HEK293 (cell line): Measurements from ENCODE around the gene ABCB11.
"Not testable (repeated sequence)": the region's sequence is repeated elsewhere in the genome, so short reads cannot be mapped to it uniquely, and the experiment has no call there.

Experiments
- CTCF ChIA-PET: fragments of 350-600 bp; formaldehyde crosslinking; extraction: SDS; loops from one replicate; lab custom pipeline; 2021; ENCODE audit warnings: antibody characterized with exemption; lab: Yijun Ruan, JAX
- POLR2A ChIA-PET: fragments of 300-600 bp; formaldehyde crosslinking; extraction: SDS; loops from one replicate; lab custom pipeline; 2020; ENCODE audit warnings: antibody characterized with exemption, inconsistent platforms; lab: Yijun Ruan, JAX
- H3K27ac ChIP-seq: fragments of 200-500 bp; sonication (Bioruptor generic); 2 replicates; pipeline ENCODE4 v1.5.1; 2014; ENCODE audit warnings: low read depth, low read length, control low read depth, inconsistent platforms; ENCODE audit errors: extremely low read depth
- H3K36me3 ChIP-seq, 2 experiments: fragments of 200-500 bp in 1 of 2; sonication (Bioruptor generic) in 1 of 2; 1 replicate in 1 of 2; 2 replicates in 1 of 2; pipeline ENCODE4 v1.5.1; 2014 to 2017; ENCODE audit warnings: inconsistent platforms in 2 of 2, low read length in 2 of 2; ENCODE audit not compliant: control insufficient read depth in 2 of 2, insufficient read depth in 1 of 2
- H3K4me1 ChIP-seq: fragments of 200-500 bp; sonication (Bioruptor generic); 2 replicates; pipeline ENCODE4 v1.5.1; 2014; ENCODE audit warnings: mild to moderate bottlenecking, low read length, inconsistent platforms; ENCODE audit not compliant: control insufficient read depth, insufficient read depth
- H3K4me3 ChIP-seq: 2 replicates; pipeline ENCODE4 v1.5.1; 2011; ENCODE audit warnings: low read depth, mild to moderate bottlenecking, control low read depth, low read length, moderate library complexity
- H3K9me3 ChIP-seq: fragments of 200-500 bp; sonication (Bioruptor generic); 2 replicates; pipeline ENCODE4 v1.5.1; 2014; ENCODE audit warnings: low read depth, low read length, inconsistent platforms; ENCODE audit not compliant: control insufficient read depth, insufficient read depth
- EGR2 ChIP-seq: fragments of 450-650 bp; formaldehyde crosslinking; IDR thresholded peaks from 2 replicates; pipeline ENCODE4 v1.5.1; 2016; ENCODE audit warnings: low read depth, missing biosample characterization, missing genetic modification characterization
- FEZF1 ChIP-seq: fragments of 450-650 bp; formaldehyde crosslinking; IDR thresholded peaks from 2 replicates; pipeline ENCODE4 v1.5.1; 2016; ENCODE audit warnings: missing biosample characterization, missing genetic modification characterization
- MYNN ChIP-seq: fragments of 450-650 bp; formaldehyde crosslinking; IDR thresholded peaks from 2 replicates; pipeline ENCODE4 v1.5.1; 2016; ENCODE audit warnings: missing biosample characterization, missing genetic modification characterization, borderline replicate concordance
- SCRT1 ChIP-seq: fragments of 450-650 bp; formaldehyde crosslinking; IDR thresholded peaks from 2 replicates; pipeline ENCODE4 v1.5.1; 2016; ENCODE audit warnings: missing biosample characterization, missing genetic modification characterization, borderline replicate concordance
- ZBTB1 ChIP-seq: fragments of 450-650 bp; formaldehyde crosslinking; IDR thresholded peaks from 2 replicates; pipeline ENCODE4 v1.5.1; 2016; ENCODE audit warnings: missing biosample characterization, missing genetic modification characterization
- ZBTB17 ChIP-seq: fragments of 450-650 bp; formaldehyde crosslinking; IDR thresholded peaks from 2 replicates; pipeline ENCODE4 v1.5.1; 2016; ENCODE audit warnings: missing biosample characterization, missing genetic modification characterization
- ZBTB20 ChIP-seq: fragments of 450-650 bp; formaldehyde crosslinking; IDR thresholded peaks from 2 replicates; pipeline ENCODE4 v1.5.1; 2016; ENCODE audit warnings: missing biosample characterization, missing genetic modification characterization
- ZFP41 ChIP-seq: fragments of 450-650 bp; formaldehyde crosslinking; IDR thresholded peaks from 2 replicates; pipeline ENCODE4 v1.5.1; 2016; ENCODE audit warnings: missing biosample characterization, missing genetic modification characterization, borderline replicate concordance
- ZIC2 ChIP-seq: fragments of 450-650 bp; formaldehyde crosslinking; IDR thresholded peaks from 2 replicates; pipeline ENCODE4 v1.5.1; 2016; ENCODE audit warnings: missing biosample characterization, missing genetic modification characterization
- ZNF114 ChIP-seq: fragments of 450-650 bp; formaldehyde crosslinking; IDR thresholded peaks from 2 replicates; pipeline ENCODE4 v1.5.0; 2017; ENCODE audit warnings: missing biosample characterization, missing genetic modification characterization
- ZNF155 ChIP-seq: fragments of 450-650 bp; formaldehyde crosslinking; IDR thresholded peaks from 2 replicates; pipeline ENCODE4 v1.5.1; 2016; ENCODE audit warnings: missing biosample characterization, missing genetic modification characterization
- ZNF23 ChIP-seq: fragments of 450-650 bp; formaldehyde crosslinking; IDR thresholded peaks from 2 replicates; pipeline ENCODE4 v1.5.1; 2016; ENCODE audit warnings: missing biosample characterization, missing genetic modification characterization, borderline replicate concordance
- ZNF311 ChIP-seq: fragments of 450-650 bp; formaldehyde crosslinking; IDR thresholded peaks from 2 replicates; pipeline ENCODE4 v1.5.1; 2017; ENCODE audit warnings: missing biosample characterization, missing genetic modification characterization, borderline replicate concordance
- ZNF423 ChIP-seq: fragments of 450-650 bp; formaldehyde crosslinking; IDR thresholded peaks from 2 replicates; pipeline ENCODE4 v1.5.1; 2016; ENCODE audit warnings: missing biosample characterization, missing genetic modification characterization
- ZNF629 ChIP-seq: fragments of 450-650 bp; formaldehyde crosslinking; IDR thresholded peaks from 2 replicates; pipeline ENCODE4 v1.5.1; 2017; ENCODE audit warnings: missing biosample characterization, missing genetic modification characterization
- ZNF830 ChIP-seq: fragments of 450-650 bp; IDR thresholded peaks from 2 replicates; pipeline ENCODE4 v1.5.0; 2018; ENCODE audit warnings: missing biosample characterization, missing genetic modification characterization, low read depth, mild to moderate bottlenecking, moderate library complexity
- TF ChIP-seq, protein P1 (sequence below): IDR thresholded peaks from 2 replicates; pipeline ENCODE4 v1.6.1; 2011; ENCODE audit warnings: mild to moderate bottlenecking, low read depth, low read length, borderline replicate concordance
- TF ChIP-seq, protein P2 (sequence below): fragments of 450-650 bp; formaldehyde crosslinking; IDR thresholded peaks from 2 replicates; pipeline ENCODE4 v1.5.1; 2016; ENCODE audit warnings: missing biosample characterization, missing genetic modification characterization
- TF ChIP-seq, protein P3 (sequence below): fragments of 450-650 bp; formaldehyde crosslinking; IDR thresholded peaks from 2 replicates; pipeline ENCODE4 v1.5.1; 2016; ENCODE audit warnings: missing biosample characterization, missing genetic modification characterization
- TF ChIP-seq, protein P4 (sequence below): fragments of 450-650 bp; formaldehyde crosslinking; IDR thresholded peaks from 2 replicates; pipeline ENCODE4 v1.5.1; 2017; ENCODE audit warnings: missing biosample characterization, missing genetic modification characterization
- TF ChIP-seq, protein P5 (sequence below): fragments of 450-650 bp; formaldehyde crosslinking; IDR thresholded peaks from 2 replicates; pipeline ENCODE4 v1.5.1; 2017; ENCODE audit warnings: missing biosample characterization, mild to moderate bottlenecking, missing genetic modification characterization, moderate library complexity
- TF ChIP-seq, protein P6 (sequence below): fragments of 450-650 bp; formaldehyde crosslinking; IDR thresholded peaks from 2 replicates; pipeline ENCODE4 v1.5.1; 2016; ENCODE audit warnings: missing biosample characterization, missing genetic modification characterization
- TF ChIP-seq, protein P7 (sequence below): fragments of 450-650 bp; formaldehyde crosslinking; IDR thresholded peaks from 2 replicates; pipeline ENCODE4 v1.5.1; 2016; ENCODE audit warnings: missing biosample characterization, missing genetic modification characterization

ABCB11 gene

DNA sequence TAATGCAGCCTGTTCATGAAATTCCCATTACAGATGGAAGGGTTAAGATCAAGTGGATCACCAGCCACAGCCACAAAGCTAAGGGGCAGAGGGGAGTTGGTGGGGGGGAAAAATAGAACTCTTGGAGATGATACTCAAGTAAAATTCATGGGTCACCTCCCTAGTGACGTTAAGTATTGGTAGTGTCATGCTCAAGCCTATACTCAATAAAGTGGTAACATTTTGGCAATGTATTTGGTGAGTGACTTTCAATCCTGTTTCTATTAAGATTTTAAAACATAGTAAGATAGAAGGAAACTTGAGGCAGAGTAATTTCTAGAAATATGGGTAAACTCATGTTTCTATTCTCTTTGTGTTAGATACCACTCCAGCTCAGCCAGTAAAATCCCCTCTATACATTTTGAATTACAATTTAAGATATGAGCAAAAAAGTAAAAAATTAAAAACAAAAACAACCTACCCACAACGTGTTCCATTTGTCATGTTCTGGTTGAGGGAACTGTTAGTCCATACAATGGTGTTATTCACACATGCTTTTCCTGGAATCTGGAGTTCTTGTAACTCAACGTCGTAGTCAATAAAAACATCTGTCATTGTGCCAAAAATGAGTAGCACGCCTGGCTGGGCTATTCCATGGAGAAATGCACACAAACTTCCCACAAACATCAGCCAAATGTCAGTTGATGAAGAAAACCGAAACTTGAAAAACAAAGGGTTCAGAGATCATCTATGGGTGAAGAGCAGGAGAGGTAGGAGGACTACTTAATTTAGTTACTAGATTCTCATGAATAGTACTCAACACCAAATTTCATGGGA is 18.1 kb downstream of the ABCB11 start:
- POLR2A ChIA-PET, result no interaction called here
- Histone ChIP-seq H3K9me3 (no peaks in the 10 kb centered on the region), H3K4me1 (peaks cover 5% of the 10 kb centered on the region; the same call in 1 of the 2 replicates), H3K36me3 (no peaks in the 10 kb centered on the region)
- TF ChIP-seq ZBTB1 (tag by site-specific recombination) (no peak), MYNN (tag by site-specific recombination) (no peak), ZNF114 (tag by site-specific recombination) (no peak), SCRT1 (tag by site-specific recombination) (no peak), ZNF311 (no peak), EGR2 (tag by site-specific recombination) (no peak), ZNF23 (no peak), ZNF155 (tag by site-specific recombination) (no peak), ZFP41 (tag by site-specific recombination) (no peak), ZNF830 (tag by site-specific recombination) (no peak), ZNF423 (tag by site-specific recombination) (no peak)
- TF ChIP-seq, protein P1, sequence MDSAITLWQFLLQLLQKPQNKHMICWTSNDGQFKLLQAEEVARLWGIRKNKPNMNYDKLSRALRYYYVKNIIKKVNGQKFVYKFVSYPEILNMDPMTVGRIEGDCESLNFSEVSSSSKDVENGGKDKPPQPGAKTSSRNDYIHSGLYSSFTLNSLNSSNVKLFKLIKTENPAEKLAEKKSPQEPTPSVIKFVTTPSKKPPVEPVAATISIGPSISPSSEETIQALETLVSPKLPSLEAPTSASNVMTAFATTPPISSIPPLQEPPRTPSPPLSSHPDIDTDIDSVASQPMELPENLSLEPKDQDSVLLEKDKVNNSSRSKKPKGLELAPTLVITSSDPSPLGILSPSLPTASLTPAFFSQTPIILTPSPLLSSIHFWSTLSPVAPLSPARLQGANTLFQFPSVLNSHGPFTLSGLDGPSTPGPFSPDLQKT, result no peak
- TF ChIP-seq, protein P2, sequence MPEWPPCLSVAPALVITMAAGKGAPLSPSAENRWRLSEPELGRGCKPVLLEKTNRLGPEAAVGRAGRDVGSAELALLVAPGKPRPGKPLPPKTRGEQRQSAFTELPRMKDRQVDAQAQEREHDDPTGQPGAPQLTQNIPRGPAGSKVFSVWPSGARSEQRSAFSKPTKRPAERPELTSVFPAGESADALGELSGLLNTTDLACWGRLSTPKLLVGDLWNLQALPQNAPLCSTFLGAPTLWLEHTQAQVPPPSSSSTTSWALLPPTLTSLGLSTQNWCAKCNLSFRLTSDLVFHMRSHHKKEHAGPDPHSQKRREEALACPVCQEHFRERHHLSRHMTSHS, result no peak
- TF ChIP-seq, protein P3, sequence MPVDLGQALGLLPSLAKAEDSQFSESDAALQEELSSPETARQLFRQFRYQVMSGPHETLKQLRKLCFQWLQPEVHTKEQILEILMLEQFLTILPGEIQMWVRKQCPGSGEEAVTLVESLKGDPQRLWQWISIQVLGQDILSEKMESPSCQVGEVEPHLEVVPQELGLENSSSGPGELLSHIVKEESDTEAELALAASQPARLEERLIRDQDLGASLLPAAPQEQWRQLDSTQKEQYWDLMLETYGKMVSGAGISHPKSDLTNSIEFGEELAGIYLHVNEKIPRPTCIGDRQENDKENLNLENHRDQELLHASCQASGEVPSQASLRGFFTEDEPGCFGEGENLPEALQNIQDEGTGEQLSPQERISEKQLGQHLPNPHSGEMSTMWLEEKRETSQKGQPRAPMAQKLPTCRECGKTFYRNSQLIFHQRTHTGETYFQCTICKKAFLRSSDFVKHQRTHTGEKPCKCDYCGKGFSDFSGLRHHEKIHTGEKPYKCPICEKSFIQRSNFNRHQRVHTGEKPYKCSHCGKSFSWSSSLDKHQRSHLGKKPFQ, result no peak
- TF ChIP-seq, protein P4, sequence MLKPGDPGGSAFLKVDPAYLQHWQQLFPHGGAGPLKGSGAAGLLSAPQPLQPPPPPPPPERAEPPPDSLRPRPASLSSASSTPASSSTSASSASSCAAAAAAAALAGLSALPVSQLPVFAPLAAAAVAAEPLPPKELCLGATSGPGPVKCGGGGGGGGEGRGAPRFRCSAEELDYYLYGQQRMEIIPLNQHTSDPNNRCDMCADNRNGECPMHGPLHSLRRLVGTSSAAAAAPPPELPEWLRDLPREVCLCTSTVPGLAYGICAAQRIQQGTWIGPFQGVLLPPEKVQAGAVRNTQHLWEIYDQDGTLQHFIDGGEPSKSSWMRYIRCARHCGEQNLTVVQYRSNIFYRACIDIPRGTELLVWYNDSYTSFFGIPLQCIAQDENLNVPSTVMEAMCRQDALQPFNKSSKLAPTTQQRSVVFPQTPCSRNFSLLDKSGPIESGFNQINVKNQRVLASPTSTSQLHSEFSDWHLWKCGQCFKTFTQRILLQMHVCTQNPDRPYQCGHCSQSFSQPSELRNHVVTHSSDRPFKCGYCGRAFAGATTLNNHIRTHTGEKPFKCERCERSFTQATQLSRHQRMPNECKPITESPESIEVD (tag by site-specific recombination), result no peak
- TF ChIP-seq, protein P5, sequence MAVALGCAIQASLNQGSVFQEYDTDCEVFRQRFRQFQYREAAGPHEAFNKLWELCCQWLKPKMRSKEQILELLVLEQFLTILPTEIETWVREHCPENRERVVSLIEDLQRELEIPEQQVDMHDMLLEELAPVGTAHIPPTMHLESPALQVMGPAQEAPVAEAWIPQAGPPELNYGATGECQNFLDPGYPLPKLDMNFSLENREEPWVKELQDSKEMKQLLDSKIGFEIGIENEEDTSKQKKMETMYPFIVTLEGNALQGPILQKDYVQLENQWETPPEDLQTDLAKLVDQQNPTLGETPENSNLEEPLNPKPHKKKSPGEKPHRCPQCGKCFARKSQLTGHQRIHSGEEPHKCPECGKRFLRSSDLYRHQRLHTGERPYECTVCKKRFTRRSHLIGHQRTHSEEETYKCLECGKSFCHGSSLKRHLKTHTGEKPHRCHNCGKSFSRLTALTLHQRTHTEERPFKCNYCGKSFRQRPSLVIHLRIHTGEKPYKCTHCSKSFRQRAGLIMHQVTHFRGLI (tag by site-specific recombination), result no peak
- TF ChIP-seq, all 188 proteins: peak for 0
- CTCF ChIA-PET, result interaction anchor here (0.7 to 0.9 kb wide), 2 partner anchors 33 to 119 kb away, joined by 4 to 5 read pairs; no protein-coding TSS in a partner anchor
- Histone ChIP-seq H3K27ac (no peak overlapping the region), H3K4me3 (no peak overlapping the region)

DNA sequence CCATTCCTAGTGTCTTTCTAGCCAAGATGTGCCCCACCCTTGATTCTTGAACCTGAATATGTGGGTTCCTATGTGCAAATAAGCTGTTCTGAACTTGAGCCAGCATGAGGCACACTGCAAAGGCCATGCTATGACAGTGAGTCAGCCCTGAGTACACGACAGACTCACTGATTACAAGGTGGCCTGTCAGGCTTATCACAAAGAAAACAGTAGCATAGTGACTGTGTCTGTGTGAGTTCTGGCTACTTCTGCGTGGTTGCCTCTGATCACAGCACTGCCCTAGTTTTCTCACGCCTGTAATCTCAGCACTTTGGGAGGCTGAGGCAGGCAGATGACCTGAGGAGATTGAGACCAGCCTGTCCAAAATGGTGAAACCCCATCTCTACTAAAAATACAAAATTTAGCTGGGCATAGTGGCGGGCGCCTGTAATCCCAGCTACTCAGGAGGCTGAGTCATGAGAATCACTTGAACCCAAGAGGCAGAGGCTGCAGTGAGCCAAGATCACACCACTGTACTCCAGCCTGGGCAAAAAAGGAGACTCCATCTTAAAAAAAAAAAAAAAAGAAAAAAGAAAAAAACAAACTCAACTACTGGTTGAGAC is 18.8 kb downstream of the ABCB11 start:
- H3K27ac ChIP-seq, POLR2A ChIA-PET, H3K36me3 ChIP-seq, H3K4me3 ChIP-seq, H3K9me3 ChIP-seq, H3K4me1 ChIP-seq: not testable (repeated sequence)
- CTCF ChIA-PET, result interaction anchor here (0.7 to 1.6 kb wide), 3 partner anchors 32 to 120 kb away, joined by 3 to 5 read pairs (median 4); no protein-coding TSS in a partner anchor
- TF ChIP-seq ZBTB20 (tag by site-specific recombination), result 0 out of 2 replicates have a peak, but pooled peaks have one; percentile 14
- TF ChIP-seq, protein P6, sequence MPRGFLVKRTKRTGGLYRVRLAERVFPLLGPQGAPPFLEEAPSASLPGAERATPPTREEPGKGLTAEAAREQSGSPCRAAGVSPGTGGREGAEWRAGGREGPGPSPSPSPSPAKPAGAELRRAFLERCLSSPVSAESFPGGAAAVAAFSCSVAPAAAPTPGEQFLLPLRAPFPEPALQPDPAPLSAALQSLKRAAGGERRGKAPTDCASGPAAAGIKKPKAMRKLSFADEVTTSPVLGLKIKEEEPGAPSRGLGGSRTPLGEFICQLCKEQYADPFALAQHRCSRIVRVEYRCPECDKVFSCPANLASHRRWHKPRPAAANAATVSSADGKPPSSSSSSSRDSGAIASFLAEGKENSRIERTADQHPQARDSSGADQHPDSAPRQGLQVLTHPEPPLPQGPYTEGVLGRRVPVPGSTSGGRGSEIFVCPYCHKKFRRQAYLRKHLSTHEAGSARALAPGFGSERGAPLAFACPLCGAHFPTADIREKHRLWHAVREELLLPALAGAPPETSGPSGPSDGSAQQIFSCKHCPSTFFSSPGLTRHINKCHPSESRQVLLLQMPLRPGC (tag by site-specific recombination), result 0 out of 2 replicates have a peak, but pooled peaks have one; percentile 46
- TF ChIP-seq ZIC2 (tag by site-specific recombination), result peak; percentile 77
- TF ChIP-seq, protein P7, sequence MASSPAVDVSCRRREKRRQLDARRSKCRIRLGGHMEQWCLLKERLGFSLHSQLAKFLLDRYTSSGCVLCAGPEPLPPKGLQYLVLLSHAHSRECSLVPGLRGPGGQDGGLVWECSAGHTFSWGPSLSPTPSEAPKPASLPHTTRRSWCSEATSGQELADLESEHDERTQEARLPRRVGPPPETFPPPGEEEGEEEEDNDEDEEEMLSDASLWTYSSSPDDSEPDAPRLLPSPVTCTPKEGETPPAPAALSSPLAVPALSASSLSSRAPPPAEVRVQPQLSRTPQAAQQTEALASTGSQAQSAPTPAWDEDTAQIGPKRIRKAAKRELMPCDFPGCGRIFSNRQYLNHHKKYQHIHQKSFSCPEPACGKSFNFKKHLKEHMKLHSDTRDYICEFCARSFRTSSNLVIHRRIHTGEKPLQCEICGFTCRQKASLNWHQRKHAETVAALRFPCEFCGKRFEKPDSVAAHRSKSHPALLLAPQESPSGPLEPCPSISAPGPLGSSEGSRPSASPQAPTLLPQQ, result peak; percentile 51; the same call in 1 of the 2 replicates
- peak; percentile 68 for TF ChIP-seq FEZF1 (tag by site-specific recombination)
- TF ChIP-seq ZBTB17 (tag by site-specific recombination), result peak; percentile 41; the same call in 1 of the 2 replicates
- TF ChIP-seq ZNF629 (tag by site-specific recombination), result peak; percentile 71
